ENCODE results near the gene RNF5. TPM values are rescaled to one million over a fixed set of nuclear protein-coding genes. Genes with fewer than 3 reads are reported as not detected.
A peak's percentile ranks its signal among the peaks of the same experiment; 100 is the strongest.

Gene RNF5
- total RNA-seq, 2 donors from 2014 or later, result 20.9 to 30.0 TPM

- peak overlapping the region; percentile 46 for H3K27ac Mint-ChIP-seq
- H3K27me3 Mint-ChIP-seq, result peaks cover 43% of the 10 kb centered on the region
- peaks cover 26% of the 10 kb centered on the region for H3K4me1 Mint-ChIP-seq
- peak overlapping the region; percentile 87 for H3K4me3 Mint-ChIP-seq
- H3K36me3 Mint-ChIP-seq (ENCODE audit: low read depth), result peaks cover 9% of the 10 kb centered on the region
- DNase-seq (no peak), ATAC-seq (no peak)
- no peaks in the 10 kb centered on the region for H3K9me3 ChIP-seq (ENCODE audit: control insufficient read depth, low read length, poor library complexity, severe bottlenecking)
These were observed 30.6 kb upstream of the RNF5 start for GRCh38 chr6:32147401-32148132.

GRCh38 chr6:32148289-32149091, 29.7 kb upstream of the RNF5 start:
- peaks cover 47% of the 10 kb centered on the region for H3K27me3 Mint-ChIP-seq
- H3K9me3 ChIP-seq (ENCODE audit: control insufficient read depth, low read length, poor library complexity, severe bottlenecking), result no peaks in the 10 kb centered on the region
- ATAC-seq, result peak; percentile 84
- peak overlapping the region; percentile 87 for H3K4me3 Mint-ChIP-seq
- H3K27ac Mint-ChIP-seq, result peak overlapping the region; percentile 46
- H3K36me3 Mint-ChIP-seq (ENCODE audit: low read depth), result peaks cover 9% of the 10 kb centered on the region
- DNase-seq, result peak; percentile 47 to 63 (median 49)
- peaks cover 33% of the 10 kb centered on the region for H3K4me1 Mint-ChIP-seq

DNA sequence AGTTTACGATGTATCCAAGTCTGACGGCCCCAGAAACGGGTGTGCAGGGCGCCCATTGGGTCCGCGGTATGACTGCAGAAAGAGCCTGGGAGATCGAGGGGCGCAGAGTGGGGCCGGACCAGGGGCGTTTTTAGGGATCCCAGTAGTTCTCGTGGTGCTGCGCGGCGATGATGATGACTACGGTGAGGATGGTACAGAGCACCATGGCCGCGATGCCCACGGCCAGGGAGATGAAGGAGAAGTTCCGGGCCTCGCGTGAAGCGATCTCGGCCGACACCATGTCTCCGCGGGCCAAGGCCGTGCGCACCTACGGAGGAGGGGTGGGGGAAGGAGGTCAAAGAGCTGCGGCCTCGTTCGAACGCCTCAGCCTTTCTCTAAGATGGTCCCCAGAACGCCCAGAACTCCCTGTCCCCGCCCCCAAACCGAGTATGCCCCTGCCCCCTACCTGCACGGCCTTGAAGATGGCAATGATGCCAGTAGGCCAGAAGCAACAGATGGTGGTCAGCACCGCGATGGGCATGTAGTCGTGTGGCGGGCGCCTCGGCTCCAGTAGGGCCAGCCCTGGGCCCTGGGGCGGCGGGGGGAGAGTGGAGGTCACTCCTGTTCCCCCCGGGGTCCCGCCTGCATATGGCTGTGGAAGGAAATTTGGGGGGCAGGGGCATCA, 29.0 kb upstream of the RNF5 start:
- Mint-ChIP-seq H3K4me3 (peak overlapping the region; percentile 87), H3K36me3 (ENCODE audit: low read depth) (peaks cover 9% of the 10 kb centered on the region), H3K27ac (no peak overlapping the region), H3K4me1 (peaks cover 38% of the 10 kb centered on the region), H3K27me3 (peaks cover 47% of the 10 kb centered on the region)
- peak; percentile 27 for ATAC-seq
- H3K9me3 ChIP-seq (ENCODE audit: control insufficient read depth, low read length, poor library complexity, severe bottlenecking), result no peaks in the 10 kb centered on the region
- no peak for DNase-seq

DNA sequence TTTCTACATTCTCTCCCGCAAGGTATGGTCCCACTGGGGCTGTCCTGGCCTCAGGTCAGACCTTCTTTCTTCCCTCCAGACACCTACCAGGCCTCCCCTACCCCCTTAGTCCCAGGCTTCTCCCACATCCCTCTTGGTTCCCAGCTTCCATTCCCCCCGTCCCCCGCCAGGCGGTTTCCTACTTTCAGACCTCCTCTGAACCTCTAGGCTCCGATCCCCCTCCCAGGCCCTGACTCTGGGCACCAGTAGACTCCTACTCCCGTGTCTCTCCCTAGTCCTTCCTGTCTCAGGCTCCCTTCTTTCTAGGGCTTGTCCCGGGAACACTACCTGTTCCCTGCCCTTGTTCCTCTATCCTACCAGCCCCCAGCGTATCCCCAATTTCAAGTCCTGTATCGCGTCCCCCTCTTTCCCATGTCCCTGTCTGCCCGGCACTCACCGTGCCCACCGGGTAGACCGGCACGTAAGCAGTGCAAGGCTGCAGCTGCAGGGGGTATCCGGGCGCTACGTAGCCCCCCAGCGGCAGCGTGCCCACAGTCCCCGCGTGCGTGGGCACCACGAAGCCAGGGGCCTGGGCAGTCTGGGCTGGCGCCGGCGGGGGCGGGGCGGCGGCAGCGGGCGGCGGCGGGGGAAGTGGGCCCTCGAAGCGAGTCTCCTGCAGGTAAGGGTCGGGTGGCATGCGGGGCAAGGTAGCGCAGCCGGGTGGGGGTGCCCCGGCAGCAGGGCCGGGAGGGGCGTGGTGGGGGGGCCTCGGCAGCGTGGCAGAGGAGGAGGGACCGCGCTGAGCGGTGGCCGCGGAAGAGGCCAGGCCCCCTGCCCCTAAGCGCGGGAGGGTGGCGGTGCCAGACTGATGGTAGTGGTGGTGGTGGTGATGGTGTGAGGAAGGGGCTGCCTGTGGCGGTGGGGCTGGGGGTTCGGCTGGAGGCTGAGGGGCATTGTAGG, 28.0 kb upstream of the RNF5 start:
- ATAC-seq (no peak), DNase-seq (no peak)
- peak overlapping the region; percentile 52 for H3K4me3 Mint-ChIP-seq
- H3K36me3 Mint-ChIP-seq (ENCODE audit: low read depth), result peaks cover 9% of the 10 kb centered on the region
- peaks cover 44% of the 10 kb centered on the region for H3K4me1 Mint-ChIP-seq
- peaks cover 47% of the 10 kb centered on the region for H3K27me3 Mint-ChIP-seq
- H3K9me3 ChIP-seq (ENCODE audit: control insufficient read depth, low read length, poor library complexity, severe bottlenecking), result no peaks in the 10 kb centered on the region
- H3K27ac Mint-ChIP-seq, result no peak overlapping the region

- H3K27ac Mint-ChIP-seq, result no peak overlapping the region
- H3K27me3 Mint-ChIP-seq, result peaks cover 42% of the 10 kb centered on the region
- H3K4me3 Mint-ChIP-seq, result peak overlapping the region; percentile 25
- peaks cover 11% of the 10 kb centered on the region for H3K36me3 Mint-ChIP-seq (ENCODE audit: low read depth)
- DNase-seq, result no peak
- no peak for ATAC-seq
- peaks cover 46% of the 10 kb centered on the region for H3K4me1 Mint-ChIP-seq
- H3K9me3 ChIP-seq (ENCODE audit: control insufficient read depth, low read length, poor library complexity, severe bottlenecking), result no peaks in the 10 kb centered on the region
These were observed 26.9 kb upstream of the RNF5 start for GRCh38 chr6:32151181-32151862.

DNA sequence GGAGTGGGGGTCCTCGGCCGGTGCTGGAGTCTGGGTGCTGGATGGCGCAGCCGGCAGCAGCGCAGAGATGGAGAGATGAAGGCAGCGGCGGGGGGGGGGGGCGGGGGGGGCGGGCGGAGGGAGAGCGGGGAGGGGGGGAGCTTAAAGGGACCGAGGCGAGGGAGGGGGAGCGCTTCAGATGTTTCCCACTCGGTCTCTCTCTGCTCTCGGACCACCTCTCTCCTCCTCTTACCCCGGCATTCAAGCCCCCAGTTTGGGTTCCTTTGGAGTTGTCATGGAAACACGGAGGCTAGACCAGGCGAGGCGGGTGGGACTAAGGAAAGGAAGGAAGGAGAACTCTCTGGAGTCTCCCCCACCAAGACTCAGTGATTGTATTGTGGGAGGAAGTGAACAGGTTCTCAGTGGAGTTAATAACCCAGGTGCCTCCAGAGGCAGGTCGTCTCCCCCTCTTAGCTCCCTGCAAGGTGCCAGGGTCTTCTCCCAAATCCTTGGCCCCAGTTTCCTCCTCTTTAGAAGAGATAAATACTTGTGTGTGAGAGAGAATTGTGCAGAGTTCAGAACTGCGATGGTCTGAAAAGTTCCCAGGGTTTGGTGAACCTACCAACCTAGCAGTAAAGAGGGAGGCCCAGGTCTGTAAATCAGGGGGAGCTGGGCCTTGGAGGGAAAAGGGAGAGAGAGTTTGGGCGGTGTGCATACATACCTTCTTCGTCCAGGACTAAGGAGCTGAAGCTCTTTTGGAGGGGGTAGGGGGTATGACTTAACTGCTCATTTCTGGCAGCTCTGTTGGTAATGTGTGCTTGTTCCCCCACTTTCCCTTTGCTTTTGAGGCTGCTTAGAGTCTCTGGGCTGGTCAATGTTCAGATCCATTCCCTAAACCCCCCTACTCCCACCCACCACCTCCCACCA, 26.1 kb upstream of the RNF5 start, which contains the start of gene PRRT1:
Gene PRRT1, minus strand, starts transcription at position 77 of the 906 bp plus-strand sequence. CDS start 112 bp downstream, outside the sequence.
- H3K9me3 ChIP-seq (ENCODE audit: control insufficient read depth, low read length, poor library complexity, severe bottlenecking), result no peaks in the 10 kb centered on the region
- no peak for ATAC-seq
- no peak for DNase-seq
- Mint-ChIP-seq H3K36me3 (ENCODE audit: low read depth) (peaks cover 11% of the 10 kb centered on the region), H3K4me1 (peaks cover 46% of the 10 kb centered on the region), H3K4me3 (peak within 1 kb of the TSS; percentile 78), H3K27ac (peak within 1 kb of the TSS; percentile 53), H3K27me3 (peaks cover 36% of the 10 kb centered on the region)

DNA sequence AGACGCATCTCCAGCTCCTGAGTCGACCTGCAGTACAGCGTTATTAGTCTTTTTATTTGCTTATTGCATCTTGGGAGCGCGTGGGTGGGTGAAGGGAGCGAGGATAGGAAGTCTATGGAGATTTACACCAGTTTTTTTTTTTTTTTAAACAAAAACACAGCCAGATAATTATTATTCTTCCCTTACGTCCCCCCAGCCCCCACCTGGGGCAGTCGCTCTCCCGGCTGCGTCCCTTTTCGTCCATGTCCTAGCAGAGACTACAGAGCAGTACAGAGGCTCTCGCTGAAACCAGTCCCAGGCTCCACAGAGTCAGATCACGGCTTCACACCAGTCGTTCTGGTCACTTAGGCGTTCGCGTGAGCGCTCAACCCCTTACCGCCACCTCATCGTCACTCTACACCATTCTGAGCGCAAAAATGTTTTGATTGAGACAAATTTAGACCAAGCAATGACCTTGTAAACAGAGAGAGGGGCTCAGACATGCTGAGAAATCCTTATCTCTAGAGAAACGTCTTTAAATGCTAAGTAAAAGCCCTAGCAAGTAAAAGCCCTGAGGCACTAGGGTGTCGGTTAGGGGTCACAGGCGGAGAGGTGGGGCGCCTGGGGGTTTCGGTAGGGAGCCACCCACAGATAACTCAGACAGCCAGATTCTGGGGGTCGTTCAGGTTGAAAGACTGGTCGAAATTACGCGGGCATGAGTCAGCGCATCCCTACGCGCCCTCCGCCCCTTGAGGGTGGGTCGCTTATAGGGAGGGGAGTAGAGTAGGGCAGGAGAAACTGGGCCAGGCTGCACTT, 25.2 kb upstream of the RNF5 start:
- no peaks in the 10 kb centered on the region for H3K9me3 ChIP-seq (ENCODE audit: control insufficient read depth, low read length, poor library complexity, severe bottlenecking)
- peaks cover 17% of the 10 kb centered on the region for H3K36me3 Mint-ChIP-seq (ENCODE audit: low read depth)
- ATAC-seq (no peak), DNase-seq (no peak)
- peaks cover 34% of the 10 kb centered on the region for H3K27me3 Mint-ChIP-seq
- peak overlapping the region; percentile 78 for H3K4me3 Mint-ChIP-seq
- peaks cover 45% of the 10 kb centered on the region for H3K4me1 Mint-ChIP-seq
- H3K27ac Mint-ChIP-seq, result no peak overlapping the region

- Mint-ChIP-seq H3K36me3 (ENCODE audit: low read depth) (peaks cover 20% of the 10 kb centered on the region), H3K27me3 (peaks cover 26% of the 10 kb centered on the region), H3K4me3 (peak within 1 kb of the TSS; percentile 98), H3K27ac (peak within 1 kb of the TSS; percentile 67), H3K4me1 (peaks cover 46% of the 10 kb centered on the region)
- no peaks in the 10 kb centered on the region for H3K9me3 ChIP-seq (ENCODE audit: control insufficient read depth, low read length, poor library complexity, severe bottlenecking)
- ATAC-seq (peak; percentile 74), DNase-seq (peak; percentile 34 to 57 (median 41))
These were observed 24.4 kb upstream of the RNF5 start, which contains the start of gene PPT2 for GRCh38 chr6:32153564-32154513. TSS of gene PPT2 (plus strand) at chr6:32154141. CDS start at chr6:32154595, 454 bp downstream.

GRCh38 chr6:32154514-32155161, 23.6 kb upstream of the RNF5 start:
- ATAC-seq (peak; percentile 82), DNase-seq (peak; percentile 38 to 45 (median 40))
- H3K27me3 Mint-ChIP-seq, result peaks cover 21% of the 10 kb centered on the region
- H3K4me3 Mint-ChIP-seq, result peak overlapping the region; percentile 98
- H3K27ac Mint-ChIP-seq, result peak overlapping the region; percentile 67
- H3K9me3 ChIP-seq (ENCODE audit: control insufficient read depth, low read length, poor library complexity, severe bottlenecking), result no peaks in the 10 kb centered on the region
- peaks cover 42% of the 10 kb centered on the region for H3K4me1 Mint-ChIP-seq
- peaks cover 20% of the 10 kb centered on the region for H3K36me3 Mint-ChIP-seq (ENCODE audit: low read depth)

Data from T-helper 17 cell (primary cell).